ENCODE measurements around the gene SLC6A8.
"Not testable (repeated sequence)": the region's sequence is repeated elsewhere in the genome, so short reads cannot be mapped to it uniquely, and the experiment has no call there.

Gene SLC6A8

DNA sequence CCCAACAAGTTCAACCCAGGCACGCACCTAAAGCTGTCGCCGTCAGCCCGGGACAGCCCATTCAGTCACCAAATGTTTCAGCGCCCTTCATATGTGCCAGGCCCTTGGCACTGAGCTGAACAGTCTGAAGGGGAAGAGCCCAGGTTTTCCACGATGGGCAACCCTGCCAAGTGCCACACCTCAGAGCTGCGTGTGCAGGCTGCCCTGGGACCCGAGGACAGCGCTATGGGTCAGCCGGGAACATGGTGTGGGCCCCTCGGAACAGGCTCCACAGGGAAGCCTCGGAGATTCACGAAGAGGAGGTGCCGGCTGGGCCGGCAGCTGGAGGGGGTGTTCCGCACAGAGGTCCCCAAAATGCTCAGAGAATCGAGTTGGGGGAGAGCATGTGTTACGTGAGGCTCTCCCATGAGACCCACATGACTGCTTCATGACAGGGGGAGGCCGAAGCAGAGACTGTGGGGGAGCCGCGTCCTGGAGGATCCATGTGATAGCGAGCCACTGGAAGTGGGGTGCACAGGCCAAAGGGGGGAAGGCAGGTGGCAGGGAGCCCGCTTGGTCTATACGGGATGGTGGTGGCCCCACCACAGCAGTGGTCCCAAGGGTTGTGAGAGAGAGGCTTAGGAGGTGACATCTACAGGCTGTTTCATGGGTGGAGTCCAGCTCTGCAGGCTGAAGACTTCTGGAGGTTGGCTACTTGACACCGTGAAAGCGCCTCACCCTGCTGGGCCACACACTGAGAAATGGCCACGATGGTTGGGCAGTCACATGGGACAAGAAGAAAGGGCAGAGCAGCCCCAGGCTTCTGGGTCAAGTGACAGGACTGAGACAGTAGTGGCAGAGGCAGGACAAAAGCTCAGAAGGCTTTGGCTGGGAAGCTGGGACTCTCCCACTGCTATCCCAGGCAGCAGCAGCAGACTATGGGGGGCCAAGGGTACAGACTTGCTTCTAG lies 22.3 kb downstream of the SLC6A8 start:
- DNase-seq, result no peak

DNA sequence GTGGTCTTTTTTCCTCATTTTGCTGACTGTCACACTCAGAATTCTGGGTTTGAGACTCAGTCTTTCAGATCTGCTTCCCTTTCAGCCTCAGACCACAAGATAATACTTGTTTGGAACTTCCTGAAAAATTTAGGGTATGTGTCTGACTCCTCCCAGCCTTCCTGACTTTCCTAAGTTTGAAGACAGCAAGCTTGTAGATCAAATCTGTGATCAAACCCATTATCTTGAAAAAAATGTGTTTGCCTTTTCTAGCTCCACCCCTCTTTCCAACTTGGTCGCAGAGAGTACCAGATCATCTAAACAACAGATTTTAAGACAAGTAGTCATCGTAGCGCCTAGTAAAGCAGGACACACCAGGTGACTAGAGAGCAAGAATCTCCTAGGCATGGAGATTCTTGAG lies 26.5 kb downstream of the SLC6A8 start:
- DNase-seq, result no peak

DNA sequence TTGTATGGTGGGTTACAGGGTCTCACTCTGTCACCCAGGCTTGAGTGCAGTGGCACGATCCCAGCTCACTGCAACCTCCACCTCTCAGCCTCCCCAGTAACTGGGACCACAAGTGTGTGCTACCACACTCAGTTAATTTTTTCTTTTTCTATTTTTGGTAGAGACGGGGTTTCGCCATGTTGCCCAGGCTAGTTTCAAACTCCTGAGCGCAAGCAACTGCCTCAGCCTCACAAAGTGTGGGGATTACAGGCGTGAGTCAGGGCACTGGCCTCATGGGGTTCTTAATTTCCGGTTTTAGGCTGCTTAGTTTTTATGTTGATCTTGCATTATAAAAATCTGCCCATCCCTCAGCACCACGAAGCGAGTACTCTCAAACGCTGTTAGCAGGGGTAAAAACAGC lies 29.7 kb downstream of the SLC6A8 start:
- no peak for DNase-seq

DNA sequence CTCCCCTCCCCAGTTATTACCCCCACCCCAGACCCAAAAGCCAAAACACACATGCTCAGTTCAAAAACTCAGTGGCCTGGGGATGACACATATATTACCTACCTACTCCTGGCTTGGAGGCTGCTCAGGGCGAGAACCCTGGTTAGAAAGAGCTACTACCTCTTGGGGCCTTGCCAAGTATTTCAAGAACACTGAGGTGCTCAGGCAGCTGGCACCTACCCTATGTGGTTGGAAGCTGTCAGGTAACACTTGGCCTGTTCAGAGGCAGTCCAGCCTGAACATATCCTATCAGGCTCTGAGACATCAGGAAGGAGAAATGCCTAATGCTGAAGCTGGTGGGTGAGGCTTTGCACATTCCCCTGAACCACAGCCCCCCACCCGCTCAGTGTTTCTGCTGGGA lies 31.5 kb downstream of the SLC6A8 start:
- no peak for DNase-seq

DNA sequence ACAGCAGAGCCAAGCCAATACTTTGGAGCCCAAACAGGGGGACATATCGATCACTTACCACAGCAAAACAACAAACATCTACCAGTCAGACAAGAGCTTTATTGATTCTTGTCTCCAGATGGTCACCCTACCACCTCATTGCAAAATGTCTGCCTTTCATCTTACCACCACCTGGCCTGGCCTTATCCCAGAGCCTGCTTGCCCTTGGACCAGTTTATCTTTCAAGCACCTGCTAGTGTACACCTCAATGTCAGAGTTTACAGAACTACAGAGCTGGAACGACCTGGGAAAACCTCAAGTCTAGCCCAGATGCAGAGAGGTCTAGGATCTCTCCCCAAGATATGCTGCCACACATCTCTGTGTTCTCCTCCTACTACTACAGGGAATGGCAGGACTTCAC lies 32.0 kb downstream of the SLC6A8 start:
- DNase-seq, result no peak

DNA sequence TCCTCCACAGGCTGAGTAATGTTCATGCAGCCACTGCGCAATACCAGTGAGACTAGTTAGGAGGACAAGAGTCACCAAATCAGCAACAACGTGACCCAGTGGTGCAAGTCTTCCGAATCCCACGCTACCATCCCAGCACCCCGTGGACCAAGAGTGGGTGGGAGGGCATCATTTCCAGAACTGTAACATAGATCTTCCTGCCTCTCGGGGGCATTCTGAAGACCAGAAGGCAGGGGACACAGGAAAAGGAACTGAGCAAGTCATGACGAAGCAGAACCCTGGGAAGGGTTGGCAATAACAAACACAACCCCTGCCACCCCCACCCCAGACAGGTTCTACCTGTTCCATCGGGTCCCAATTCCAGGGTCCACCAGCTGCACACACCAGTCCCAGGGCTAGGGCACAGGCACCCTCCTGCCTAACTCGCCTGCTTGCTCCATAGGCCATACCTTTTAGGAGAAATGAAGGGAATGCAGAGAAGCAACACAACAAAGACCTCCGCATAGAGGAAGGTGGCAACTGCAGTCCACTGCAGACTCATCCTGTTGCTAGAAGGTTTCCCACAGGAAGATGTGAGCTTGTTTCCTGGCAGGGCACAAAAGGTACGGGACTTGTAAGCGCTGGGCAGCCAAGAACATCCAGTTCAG lies 35.1 kb downstream of the SLC6A8 start:
- peak; percentile 0 for DNase-seq

DNA sequence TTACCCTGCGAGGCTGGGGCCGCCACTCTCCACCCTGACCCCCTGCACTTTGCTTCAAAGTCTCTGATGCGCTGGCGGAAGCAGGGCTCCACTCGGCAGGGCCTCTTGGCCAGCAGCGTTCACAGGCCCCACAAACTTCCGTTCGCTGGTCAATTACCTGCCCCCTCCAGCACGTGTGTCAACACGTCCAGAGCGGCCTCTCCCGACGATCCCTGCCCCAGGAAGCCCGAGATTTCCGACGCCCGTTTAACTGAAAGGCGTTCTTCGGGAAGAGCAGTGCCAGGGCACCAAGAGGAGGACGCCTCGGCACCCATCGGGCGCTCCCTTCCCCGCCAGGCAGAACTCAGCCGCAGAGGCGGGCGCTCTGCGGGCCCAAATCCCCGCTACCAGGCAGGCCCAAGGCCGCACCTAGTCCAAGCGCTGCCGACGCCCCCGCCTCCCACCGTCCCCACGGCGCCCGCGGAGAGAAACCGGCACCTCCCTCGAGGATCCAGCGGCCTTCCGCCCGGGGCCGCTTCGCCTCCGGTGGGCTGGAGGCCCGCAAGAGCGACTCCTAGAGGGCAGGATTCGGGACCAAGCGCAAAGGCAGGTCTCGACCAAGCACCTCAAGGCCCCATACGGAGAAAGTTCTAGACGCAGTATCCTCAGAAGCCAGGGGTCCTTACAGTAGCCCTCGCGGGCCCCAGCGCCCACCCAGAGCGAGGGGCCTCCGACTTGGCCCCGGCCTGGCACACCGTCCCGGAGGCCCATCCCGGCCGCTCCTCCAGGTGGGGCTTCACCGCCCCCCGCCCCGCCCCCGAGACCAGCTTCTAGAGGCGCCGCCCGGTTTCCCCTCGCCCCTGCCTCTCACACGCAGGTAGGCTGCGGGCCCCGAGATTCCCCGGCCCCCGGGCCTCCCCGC lies 35.9 kb downstream of the SLC6A8 start:
- peak; percentile 31 for DNase-seq

DNA sequence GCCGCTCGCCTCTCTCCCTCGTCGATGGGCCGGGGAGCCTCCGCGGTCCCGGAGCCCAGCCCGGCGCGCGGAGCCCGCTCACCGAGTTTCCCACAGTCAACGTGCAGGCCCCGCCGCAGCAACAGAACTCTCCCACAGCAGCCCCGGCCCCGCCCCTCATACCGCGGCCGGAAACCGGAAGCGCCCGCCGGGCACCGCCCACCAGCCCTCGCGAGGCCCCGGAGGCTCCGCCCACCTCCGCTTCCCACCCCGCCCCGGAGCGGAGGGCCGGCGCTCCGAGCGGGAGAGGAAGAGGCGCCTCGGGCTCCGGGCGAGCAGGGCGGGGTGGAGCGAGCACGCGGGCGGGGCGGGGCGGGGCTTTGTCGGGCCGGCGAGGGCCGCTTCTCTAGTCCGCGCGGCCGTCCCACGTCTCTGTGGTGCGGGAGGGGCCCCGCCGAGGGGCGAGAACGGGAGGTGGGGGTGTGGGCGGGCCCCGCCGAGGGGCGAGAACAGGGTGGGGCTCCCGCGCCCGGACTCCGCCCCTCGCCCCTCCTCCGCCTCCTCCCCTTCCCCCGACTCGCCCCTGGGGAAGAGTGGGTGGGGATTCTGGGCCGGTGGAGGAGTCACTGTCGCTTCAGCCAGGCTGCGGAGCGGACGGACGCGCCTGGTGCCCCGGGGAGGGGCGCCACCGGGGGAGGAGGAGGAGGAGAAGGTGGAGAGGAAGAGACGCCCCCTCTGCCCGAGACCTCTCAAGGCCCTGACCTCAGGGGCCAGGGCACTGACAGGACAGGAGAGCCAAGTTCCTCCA lies 36.7 kb downstream of the SLC6A8 start, which contains the start of the genes ABCD1 and BCAP31:
TSS of gene ABCD1 (plus strand) at position 605 of the 787 bp plus-strand sequence. CDS start 411 bp downstream, outside the sequence.
TSS of gene BCAP31 (minus strand) at position 136 of the 787 bp plus-strand sequence. CDS start 1,143 bp downstream, outside the sequence.
- peak; percentile 41 for DNase-seq

DNA sequence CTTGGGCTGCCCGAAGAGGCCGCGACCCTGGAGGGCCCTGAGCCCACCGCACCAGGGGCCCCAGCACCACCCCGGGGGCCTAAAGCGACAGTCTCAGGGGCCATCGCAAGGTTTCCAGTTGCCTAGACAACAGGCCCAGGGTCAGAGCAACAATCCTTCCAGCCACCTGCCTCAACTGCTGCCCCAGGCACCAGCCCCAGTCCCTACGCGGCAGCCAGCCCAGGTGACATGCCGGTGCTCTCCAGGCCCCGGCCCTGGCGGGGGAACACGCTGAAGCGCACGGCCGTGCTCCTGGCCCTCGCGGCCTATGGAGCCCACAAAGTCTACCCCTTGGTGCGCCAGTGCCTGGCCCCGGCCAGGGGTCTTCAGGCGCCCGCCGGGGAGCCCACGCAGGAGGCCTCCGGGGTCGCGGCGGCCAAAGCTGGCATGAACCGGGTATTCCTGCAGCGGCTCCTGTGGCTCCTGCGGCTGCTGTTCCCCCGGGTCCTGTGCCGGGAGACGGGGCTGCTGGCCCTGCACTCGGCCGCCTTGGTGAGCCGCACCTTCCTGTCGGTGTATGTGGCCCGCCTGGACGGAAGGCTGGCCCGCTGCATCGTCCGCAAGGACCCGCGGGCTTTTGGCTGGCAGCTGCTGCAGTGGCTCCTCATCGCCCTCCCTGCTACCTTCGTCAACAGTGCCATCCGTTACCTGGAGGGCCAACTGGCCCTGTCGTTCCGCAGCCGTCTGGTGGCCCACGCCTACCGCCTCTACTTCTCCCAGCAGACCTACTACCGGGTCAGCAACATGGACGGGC lies 37.5 kb downstream of the SLC6A8 start:
- DNase-seq, result no peak

DNA sequence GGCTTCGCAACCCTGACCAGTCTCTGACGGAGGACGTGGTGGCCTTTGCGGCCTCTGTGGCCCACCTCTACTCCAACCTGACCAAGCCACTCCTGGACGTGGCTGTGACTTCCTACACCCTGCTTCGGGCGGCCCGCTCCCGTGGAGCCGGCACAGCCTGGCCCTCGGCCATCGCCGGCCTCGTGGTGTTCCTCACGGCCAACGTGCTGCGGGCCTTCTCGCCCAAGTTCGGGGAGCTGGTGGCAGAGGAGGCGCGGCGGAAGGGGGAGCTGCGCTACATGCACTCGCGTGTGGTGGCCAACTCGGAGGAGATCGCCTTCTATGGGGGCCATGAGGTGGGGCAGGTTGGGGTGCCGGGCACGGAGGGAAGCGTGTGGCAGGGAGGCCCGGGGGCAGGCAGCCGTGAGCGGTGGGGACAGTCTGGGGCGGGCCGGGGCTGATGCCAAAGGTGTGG lies 38.1 kb downstream of the SLC6A8 start:
- DNase-seq, result no peak

DNA sequence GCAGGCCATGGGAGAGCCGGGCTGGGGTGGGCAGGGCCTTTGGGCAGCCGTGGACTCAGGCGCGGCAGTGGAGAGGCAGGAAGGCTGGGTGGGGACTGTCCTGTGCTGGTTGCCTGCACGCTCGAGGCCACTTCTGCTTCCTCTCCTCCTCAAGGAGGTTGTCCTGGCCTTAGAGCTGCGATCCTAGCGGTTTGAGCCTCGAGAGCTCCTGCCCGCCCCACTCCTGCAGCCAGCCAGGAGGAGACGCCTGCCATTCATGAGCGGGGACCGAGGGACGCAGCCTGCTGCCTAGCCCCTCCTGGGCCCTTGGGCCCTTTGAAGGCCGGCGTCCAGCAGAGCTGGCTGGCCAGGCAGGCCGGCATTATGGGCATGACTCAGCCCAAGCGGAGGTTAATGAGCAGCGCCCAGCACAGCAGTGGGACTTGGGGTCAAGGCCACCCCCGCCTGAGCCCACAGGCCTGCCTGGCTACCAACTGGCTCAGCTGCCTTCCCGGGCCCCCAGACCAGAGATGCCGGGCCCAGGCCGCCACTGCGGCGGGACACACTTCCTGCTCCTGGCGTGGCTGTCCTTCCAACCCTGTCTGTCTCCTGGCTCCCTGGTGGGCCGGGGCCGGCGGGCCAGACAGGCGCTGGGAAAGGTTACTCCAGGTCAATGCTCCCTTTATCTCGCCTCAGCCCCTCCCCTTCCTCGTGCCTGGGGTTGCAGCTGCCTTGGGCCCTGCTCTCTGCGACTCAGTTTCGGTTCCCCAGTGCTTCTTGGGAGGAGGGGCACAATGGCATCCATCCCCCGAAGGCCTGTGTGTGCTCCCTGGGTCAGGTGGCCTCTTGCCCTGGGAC lies 38.8 kb downstream of the SLC6A8 start:
- no peak for DNase-seq

DNA sequence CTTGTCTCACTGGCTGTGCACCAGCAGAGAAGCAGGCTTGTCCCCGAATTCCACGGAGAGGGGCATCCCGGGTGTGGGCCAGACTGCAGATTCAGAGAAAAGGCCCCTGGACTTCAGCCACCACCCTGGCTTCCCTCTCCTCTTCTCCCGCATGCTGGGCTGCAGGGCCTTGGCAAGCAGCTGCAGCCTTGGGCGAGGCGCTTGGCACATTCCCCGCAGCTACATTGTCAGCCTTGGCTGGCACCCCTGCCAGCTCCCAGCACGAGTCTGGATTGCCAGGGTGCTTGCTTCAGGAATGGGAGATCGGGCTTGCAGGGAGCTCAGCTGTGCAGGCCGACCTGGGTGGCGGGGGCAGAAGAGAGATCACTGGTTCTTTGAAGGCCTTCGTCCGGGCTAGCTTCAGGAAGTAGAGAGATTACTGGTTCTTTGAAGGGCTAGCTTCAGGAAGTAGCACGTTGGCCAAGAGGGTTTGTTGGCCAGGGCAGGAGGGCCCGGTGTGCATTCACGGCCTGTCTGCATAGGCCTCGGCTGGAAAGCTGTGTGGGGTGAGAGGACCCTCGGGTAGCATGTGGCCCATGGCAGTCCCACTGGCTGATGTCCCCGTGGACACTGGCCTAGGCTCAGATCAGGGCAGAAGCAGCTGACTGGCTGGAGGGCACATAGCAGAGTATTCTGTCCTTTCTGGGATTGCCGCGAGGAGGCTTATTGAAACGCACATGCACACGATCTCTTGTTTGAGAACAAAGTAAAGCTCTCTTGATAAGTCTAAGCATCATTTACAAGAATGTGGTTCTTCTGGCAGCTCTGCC lies 39.6 kb downstream of the SLC6A8 start:
- DNase-seq, result no peak

DNA sequence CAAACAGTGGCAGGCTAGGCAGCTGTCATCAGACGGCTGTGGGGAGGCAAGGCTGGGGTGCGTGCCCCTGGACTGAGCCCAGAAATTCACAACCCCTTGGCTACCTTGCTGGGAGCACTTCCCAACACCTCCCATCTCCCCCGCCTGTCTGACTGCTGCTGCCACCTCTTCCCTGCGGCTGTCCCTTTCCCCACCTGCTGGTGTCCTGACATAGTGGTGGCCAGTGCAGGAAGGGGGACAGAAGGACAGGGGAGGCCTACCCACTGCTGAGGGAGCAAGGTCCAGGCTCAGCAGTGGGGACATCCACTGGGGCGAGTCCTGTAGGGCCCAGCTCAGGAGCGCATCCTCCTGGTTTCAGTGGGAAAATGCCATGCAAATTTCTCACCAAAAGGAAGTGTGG lies 40.4 kb downstream of the SLC6A8 start:
- no peak for DNase-seq

DNA sequence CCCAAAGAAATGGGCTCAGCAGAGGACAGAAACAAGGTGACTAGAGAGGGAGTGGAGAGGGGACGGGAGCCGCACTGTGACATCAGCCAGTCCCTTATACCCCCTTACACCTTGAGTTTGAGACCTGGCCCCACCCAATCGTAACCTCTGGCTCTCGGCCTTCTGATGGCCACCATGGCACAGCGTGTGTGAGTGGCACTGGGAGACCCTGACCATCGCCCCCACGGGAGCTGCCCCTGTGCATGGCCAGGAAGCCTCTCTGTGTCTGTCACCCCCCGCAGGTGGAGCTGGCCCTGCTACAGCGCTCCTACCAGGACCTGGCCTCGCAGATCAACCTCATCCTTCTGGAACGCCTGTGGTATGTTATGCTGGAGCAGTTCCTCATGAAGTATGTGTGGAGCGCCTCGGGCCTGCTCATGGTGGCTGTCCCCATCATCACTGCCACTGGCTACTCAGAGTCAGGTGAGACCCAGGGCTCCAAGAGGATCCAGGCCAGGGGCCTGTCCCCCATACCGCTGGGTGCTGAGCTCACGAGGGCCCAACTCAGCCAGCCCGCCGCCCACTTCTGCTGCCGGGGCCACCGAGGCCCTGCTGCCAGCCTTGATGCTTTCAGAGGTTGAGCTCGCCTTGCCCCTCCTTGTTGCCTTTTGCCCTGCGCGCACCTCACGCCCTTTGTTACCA lies 41.4 kb downstream of the SLC6A8 start:
- no peak for DNase-seq

DNA sequence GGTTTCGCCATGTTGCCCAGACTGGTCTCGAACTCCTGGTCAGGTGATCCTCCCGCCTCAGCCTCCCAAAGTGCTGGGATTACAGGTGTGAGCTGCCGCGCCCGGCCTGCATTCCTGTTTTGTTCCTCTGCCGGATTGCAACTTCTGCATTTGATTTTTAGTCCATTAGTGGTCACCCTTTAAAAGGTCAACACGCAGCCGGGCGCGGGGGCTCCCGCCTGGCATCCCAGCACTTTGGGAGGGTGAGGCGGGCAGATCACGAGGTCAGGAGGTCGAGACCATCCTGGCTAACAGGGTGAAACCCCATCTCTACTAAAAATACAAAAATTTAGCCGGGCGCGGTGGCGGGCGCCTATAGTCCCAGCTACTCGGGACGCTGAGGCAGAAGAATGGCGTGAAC lies 42.4 kb downstream of the SLC6A8 start:
- DNase-seq, result not testable (repeated sequence)

DNA sequence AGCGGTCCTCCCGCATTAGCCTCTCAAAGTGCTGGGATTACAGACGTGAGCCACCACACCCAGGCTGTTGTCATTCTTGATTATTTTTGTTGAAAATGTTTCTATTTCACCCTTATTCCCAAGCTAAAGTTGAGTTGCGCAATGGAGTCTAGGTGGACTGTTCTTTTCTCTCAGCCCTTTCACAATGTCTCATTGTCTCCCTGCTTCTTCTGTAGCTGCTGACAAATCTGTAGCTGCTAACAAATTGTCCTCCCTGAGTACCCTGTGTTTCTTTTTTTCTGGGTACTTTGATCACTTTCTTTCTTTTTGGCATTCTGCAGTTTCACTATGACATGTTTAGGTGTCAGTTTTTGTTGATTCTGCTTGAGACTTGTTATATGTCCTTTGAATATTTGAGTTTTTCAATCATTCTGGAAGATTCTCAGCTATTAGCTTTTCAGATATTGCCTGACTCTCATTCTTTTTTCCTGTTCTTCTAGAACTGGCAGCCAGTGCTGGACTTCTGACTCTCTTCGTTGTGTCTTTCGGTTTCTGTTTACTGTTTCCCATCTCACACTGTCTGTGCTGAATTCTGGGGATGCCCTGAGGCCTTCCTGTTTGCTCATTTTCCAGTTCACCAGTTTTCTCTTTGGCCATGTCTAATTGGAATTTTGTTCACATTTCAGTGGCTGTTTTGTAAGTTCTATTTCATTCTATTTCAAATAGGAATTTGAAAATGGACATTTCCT lies 43.6 kb downstream of the SLC6A8 start:
- no peak for DNase-seq

DNA sequence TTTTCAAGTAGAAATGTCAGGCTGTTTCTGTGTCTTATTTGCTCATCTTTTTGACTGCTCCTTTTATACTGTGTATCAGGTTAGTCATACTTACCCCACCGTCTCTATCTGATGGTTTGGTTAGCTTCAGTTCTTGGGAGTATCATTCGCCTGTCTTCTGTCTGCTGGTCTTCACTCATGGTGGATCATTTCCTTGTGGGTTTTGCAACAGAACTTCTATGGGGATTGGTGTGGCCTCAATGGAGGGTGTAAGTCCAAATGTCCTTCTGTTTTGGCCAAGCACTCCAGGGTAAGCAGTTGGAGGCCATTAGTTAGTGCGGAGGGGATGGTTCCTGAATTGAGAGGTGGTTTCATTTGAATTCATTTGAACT lies 44.1 kb downstream of the SLC6A8 start:
- DNase-seq, result no peak

DNA sequence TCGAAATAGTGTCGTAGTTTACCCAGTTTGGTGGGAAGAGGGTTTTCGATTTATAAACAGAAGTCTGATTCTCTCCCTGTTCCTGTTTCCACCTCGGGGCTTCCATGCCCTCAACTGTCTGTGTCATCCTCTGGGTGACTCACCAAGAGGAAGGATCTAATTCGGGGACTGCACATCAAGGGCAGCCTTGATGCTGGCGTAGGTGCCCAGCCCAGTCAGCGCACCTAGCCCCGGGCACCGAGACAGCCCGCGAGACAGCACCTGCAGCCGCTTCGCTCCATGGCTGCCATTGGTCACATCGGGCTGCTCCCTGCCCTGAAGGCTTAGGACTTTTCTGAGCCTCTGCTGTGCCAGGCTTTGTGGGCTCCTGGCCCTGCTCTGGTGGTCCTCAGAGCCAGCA lies 44.7 kb downstream of the SLC6A8 start:
- DNase-seq, result no peak

Measured in KG1 (cell line).